ENCODE results near the gene TCN2. TPM values are rescaled to one million over a fixed set of nuclear protein-coding genes. Genes with fewer than 3 reads are reported as not detected.

Gene TCN2
- total RNA-seq, 1 donor: 18.8 TPM

GRCh38 chr22:30650508-30651116 is 43.6 kb downstream of the TCN2 start:
- H2AFZ ChIP-seq (ENCODE audit: low read length): no peak overlapping the region
- H3K4me3 ChIP-seq (ENCODE audit: insufficient read depth, low read length): no peak overlapping the region
- H3K36me3 ChIP-seq (ENCODE audit: insufficient read depth, low read length): peaks cover 3% of the 10 kb centered on the region
- no peaks in the 10 kb centered on the region for H4K20me1 ChIP-seq (ENCODE audit: insufficient read depth, low read length)
- no peak overlapping the region for H3K27ac ChIP-seq (ENCODE audit: low read depth, low read length)
- H3K79me2 ChIP-seq (ENCODE audit: insufficient read depth, low read length): peaks cover 18% of the 10 kb centered on the region
- peaks cover 11% of the 10 kb centered on the region for H3K4me1 ChIP-seq (ENCODE audit: insufficient read depth, low read length)
- DNase-seq (ENCODE audit: insufficient read length, low spot score, missing footprints): no peak
- no peak overlapping the region for H3K4me2 ChIP-seq (ENCODE audit: insufficient read depth, low read length)
- H3K27me3 ChIP-seq (ENCODE audit: insufficient read depth, low read length): no peaks in the 10 kb centered on the region
- TF ChIP-seq CTCF (IDR thresholded peaks at IDR 0.05; ENCODE audit: extremely low read depth, low read depth, low read length): no peak
- no peaks in the 10 kb centered on the region for H3K9me3 ChIP-seq (ENCODE audit: low read depth, low read length)

- DNase-seq (ENCODE audit: insufficient read length, low spot score, missing footprints): no peak
- no peak overlapping the region for H3K4me2 ChIP-seq (ENCODE audit: insufficient read depth, low read length)
- no peak for TF ChIP-seq CTCF (IDR thresholded peaks at IDR 0.05; ENCODE audit: extremely low read depth, low read depth, low read length)
Observed at GRCh38 chr22:30652852-30653251, 45.9 kb downstream of the TCN2 start.

GRCh38 chr22:30654361-30654760 is 47.4 kb downstream of the TCN2 start:
- H3K27me3 ChIP-seq (ENCODE audit: insufficient read depth, low read length): no peaks in the 10 kb centered on the region
- peaks cover 5% of the 10 kb centered on the region for H3K4me1 ChIP-seq (ENCODE audit: insufficient read depth, low read length)
- no peak overlapping the region for H3K4me2 ChIP-seq (ENCODE audit: insufficient read depth, low read length)
- no peak overlapping the region for H3K27ac ChIP-seq (ENCODE audit: low read depth, low read length)
- no peaks in the 10 kb centered on the region for H3K9me3 ChIP-seq (ENCODE audit: low read depth, low read length)
- TF ChIP-seq CTCF (IDR thresholded peaks at IDR 0.05; ENCODE audit: extremely low read depth, low read depth, low read length): no peak
- no peak overlapping the region for H2AFZ ChIP-seq (ENCODE audit: low read length)
- no peaks in the 10 kb centered on the region for H4K20me1 ChIP-seq (ENCODE audit: insufficient read depth, low read length)
- H3K4me3 ChIP-seq (ENCODE audit: insufficient read depth, low read length): no peak overlapping the region
- DNase-seq (ENCODE audit: insufficient read length, low spot score, missing footprints): no peak
- no peaks in the 10 kb centered on the region for H3K36me3 ChIP-seq (ENCODE audit: insufficient read depth, low read length)
- no peaks in the 10 kb centered on the region for H3K79me2 ChIP-seq (ENCODE audit: insufficient read depth, low read length)

More at GRCh38 chr22:30652852-30653251, 45.9 kb downstream of the TCN2 start:
- no peaks in the 10 kb centered on the region for H4K20me1 ChIP-seq (ENCODE audit: insufficient read depth, low read length)
- no peak overlapping the region for H3K4me3 ChIP-seq (ENCODE audit: insufficient read depth, low read length)
- no peaks in the 10 kb centered on the region for H3K27me3 ChIP-seq (ENCODE audit: insufficient read depth, low read length)
- H3K79me2 ChIP-seq (ENCODE audit: insufficient read depth, low read length): no peaks in the 10 kb centered on the region
- H2AFZ ChIP-seq (ENCODE audit: low read length): no peak overlapping the region
- H3K36me3 ChIP-seq (ENCODE audit: insufficient read depth, low read length): no peaks in the 10 kb centered on the region
- H3K9me3 ChIP-seq (ENCODE audit: low read depth, low read length): no peaks in the 10 kb centered on the region
- peaks cover 11% of the 10 kb centered on the region for H3K4me1 ChIP-seq (ENCODE audit: insufficient read depth, low read length)
- no peak overlapping the region for H3K27ac ChIP-seq (ENCODE audit: low read depth, low read length)

GRCh38 chr22:30655532-30655931 is 48.6 kb downstream of the TCN2 start:
- no peaks in the 10 kb centered on the region for H4K20me1 ChIP-seq (ENCODE audit: insufficient read depth, low read length)
- DNase-seq (ENCODE audit: insufficient read length, low spot score, missing footprints): no peak
- H3K4me2 ChIP-seq (ENCODE audit: insufficient read depth, low read length): no peak overlapping the region
- H3K27ac ChIP-seq (ENCODE audit: low read depth, low read length): no peak overlapping the region
- no peaks in the 10 kb centered on the region for H3K79me2 ChIP-seq (ENCODE audit: insufficient read depth, low read length)
- no peak for TF ChIP-seq CTCF (IDR thresholded peaks at IDR 0.05; ENCODE audit: extremely low read depth, low read depth, low read length)
- no peak overlapping the region for H3K4me3 ChIP-seq (ENCODE audit: insufficient read depth, low read length)
- H3K4me1 ChIP-seq (ENCODE audit: insufficient read depth, low read length): no peaks in the 10 kb centered on the region
- H3K36me3 ChIP-seq (ENCODE audit: insufficient read depth, low read length): no peaks in the 10 kb centered on the region
- no peak overlapping the region for H2AFZ ChIP-seq (ENCODE audit: low read length)
- H3K9me3 ChIP-seq (ENCODE audit: low read depth, low read length): no peaks in the 10 kb centered on the region
- H3K27me3 ChIP-seq (ENCODE audit: insufficient read depth, low read length): no peaks in the 10 kb centered on the region

Data from osteoblast (primary cell).